GM21737 (cell line): ENCODE results near the gene CKAP4.

ENCODE experiments used
- ATAC-seq: cut with Tn5 transposase; IDR thresholded peaks from one replicate; pipeline ENCODE4 v1.9.1; 2021; ENCODE audit warnings: mild to moderate bottlenecking, moderate library complexity; ENCODE audit not compliant: unreplicated experiment

Gene CKAP4

DNA sequence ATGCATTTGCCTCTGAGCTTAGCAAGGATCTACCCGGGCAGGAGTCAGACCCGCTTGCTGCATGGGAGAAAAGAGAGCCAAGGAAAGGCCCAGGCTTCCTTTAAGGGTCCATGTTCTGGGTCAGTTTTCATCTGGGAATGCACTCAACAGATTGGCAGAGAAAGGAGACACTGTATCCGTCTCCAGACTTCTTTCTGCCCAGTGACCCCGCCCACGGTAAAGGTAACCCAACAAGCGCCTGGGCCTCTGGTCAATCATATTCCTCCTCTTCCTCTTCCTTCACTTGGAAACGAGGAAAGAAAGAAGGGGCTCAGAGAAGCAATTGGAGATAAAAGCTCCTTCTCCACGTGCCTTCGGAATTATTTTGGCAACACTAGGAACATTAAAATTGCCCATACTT is 27.6 kb upstream of the CKAP4 start:
- no peak for ATAC-seq

- ATAC-seq, result no peak
Observed at GRCh38 chr12:106274575-106275121, 26.8 kb upstream of the CKAP4 start.

DNA sequence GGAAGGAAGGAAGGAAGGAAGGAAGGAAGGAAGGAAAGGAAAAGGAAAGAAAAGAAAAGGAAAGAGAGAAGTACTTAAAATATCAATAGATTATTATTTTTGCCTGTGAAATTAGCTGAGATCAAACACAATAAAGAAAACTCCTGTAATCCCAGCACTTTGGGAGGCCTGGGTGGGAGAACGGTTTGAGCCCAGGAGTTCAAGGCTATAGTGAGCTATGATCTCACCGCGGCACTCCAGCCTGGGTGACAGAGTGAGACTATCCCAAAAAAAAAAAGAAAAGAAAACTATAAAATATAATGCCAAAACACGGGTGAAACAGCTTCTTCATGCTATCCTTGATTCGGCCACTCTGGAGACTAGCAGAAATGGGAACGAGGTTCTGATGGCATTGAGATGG is 26.2 kb upstream of the CKAP4 start:
- ATAC-seq, result no peak

DNA sequence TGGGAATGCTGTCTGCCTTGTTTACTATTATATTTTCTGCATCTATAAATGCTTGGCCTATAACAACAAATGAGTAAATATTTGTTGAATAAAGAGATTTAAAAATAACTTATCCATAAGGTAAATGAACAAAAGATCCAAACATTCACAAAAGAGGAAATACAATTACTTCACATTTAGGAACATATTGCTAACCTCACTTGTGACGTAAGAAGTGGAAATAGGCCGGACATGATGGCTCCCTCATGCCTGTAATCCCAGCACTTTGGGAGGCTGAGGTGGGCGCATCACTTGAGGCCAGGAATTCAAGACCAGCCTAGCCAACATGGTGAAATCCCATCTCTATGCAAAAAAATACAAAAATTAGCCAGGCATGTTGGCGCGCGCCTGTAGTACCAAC is 25.7 kb upstream of the CKAP4 start:
- no peak for ATAC-seq

GRCh38 chr12:106271575-106272505 is 24.0 kb upstream of the CKAP4 start:
- no peak for ATAC-seq

- ATAC-seq, result no peak
Observed at GRCh38 chr12:106269150-106269771, 21.4 kb upstream of the CKAP4 start.

DNA sequence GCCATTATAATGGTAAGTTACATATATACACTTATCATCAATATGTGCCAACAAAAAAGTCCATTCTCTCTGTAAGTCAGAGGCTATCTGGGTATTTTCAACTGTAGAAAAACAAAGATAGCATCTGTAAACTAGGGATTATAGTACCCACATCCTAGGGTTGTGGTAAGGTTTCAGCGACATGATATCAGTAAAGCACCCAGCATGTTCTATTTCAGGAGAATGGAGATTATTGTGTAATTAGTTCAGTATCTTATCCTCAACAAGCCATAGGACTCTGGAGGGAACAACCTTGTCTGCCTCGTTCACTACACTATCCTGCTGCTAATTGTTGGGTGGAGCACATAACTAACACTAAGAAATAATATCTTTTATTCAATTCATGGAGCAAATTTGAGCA is 19.7 kb upstream of the CKAP4 start:
- no peak for ATAC-seq

DNA sequence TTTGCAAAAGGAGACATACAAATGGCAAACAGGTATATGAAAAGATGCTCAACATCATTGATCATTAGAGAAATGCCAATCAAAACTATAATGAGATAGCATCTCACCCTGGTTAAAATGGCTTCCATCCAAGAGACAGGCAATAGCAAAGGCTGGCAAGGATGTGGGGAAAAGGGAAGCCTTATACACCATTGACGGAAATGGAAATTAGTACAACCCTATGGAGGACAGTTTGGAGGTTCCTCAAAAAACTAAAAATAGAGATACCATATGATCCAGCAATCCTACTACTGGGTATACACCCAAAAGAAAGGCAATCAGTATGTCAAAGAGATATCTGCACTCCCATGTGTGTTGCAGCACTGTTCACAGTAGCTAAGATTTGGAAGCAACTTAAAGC is 17.3 kb upstream of the CKAP4 start:
- ATAC-seq, result no peak

DNA sequence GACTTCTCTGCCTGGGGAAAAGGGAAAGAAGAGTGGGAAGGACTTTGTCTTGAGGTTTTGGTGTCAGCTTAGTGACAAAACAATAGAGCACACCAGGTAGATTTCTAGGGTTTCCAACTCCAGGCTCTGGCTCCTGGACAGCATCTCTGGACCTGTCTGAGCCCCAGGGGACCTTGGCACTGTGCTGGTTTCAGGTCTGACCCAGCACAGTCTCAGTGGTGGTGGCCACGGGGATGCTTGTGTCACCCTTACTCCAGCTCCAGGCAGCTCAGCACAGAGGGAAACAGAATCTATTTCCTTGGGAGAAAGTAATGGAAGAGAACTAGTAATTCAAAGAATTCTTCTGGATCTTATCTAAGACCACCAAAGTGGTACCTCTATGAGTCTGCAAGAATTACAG is 11.1 kb upstream of the CKAP4 start:
- no peak for ATAC-seq

- ATAC-seq, result no peak
Observed at GRCh38 chr12:106258226-106258625, 10.4 kb upstream of the CKAP4 start.

DNA sequence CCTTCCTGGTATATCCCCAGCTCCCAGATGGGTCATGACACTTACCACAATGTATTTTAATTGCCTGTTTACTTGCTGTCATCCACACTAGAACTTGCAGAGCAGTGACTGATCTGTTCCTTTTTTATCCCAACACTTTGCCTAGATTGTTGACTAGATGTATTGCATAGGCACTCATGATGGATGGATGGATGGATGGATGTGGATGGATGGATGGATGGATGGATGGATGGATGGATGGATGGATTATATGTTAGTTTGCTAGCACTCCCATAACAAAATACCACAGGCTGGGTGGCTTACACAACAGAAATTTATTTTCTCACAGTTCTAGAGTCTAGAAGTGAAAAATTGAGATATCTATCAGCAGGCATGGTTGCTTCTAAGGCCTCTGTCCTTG is 8.7 kb upstream of the CKAP4 start:
- no peak for ATAC-seq

DNA sequence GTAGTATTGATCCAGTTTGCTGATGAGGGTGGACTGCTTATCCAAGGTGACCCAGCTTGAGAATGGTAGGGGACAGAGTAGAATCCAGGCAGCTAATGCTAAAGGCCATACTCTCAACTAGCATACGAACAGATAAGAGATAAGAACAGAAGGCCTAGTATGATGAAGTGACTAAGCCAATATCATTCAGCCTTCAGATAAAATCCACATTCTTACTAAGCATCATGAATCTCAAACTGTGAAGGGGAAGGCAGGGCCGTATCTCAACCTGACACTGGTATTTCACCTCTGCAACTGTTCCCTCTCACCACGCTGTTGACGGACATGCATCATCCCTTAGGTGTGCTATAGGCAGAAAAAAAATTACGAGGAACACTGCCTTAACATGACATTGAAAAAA is 8.1 kb upstream of the CKAP4 start:
- ATAC-seq, result no peak

DNA sequence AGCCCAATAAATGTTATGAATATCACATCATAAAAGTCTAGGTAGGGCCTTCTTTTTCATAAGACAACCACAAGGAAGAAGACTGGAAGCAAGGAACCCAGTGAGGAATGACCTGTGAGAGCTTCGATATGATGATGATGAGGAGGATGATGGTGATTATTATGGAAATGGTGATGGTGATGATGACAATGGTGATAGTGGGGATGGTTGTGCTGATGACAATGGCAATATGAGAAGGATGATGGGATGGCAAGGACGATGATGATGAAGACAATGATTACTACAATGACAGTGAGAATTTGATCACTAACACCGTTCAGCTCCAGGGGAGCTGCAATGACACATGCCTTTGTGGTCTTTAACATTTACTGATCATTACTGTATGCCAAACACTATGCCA is 7.7 kb upstream of the CKAP4 start:
- no peak for ATAC-seq

GRCh38 chr12:106254724-106255123 is 6.9 kb upstream of the CKAP4 start:
- ATAC-seq, result no peak

GRCh38 chr12:106251631-106252455 is 4.0 kb upstream of the CKAP4 start:
- no peak for ATAC-seq

DNA sequence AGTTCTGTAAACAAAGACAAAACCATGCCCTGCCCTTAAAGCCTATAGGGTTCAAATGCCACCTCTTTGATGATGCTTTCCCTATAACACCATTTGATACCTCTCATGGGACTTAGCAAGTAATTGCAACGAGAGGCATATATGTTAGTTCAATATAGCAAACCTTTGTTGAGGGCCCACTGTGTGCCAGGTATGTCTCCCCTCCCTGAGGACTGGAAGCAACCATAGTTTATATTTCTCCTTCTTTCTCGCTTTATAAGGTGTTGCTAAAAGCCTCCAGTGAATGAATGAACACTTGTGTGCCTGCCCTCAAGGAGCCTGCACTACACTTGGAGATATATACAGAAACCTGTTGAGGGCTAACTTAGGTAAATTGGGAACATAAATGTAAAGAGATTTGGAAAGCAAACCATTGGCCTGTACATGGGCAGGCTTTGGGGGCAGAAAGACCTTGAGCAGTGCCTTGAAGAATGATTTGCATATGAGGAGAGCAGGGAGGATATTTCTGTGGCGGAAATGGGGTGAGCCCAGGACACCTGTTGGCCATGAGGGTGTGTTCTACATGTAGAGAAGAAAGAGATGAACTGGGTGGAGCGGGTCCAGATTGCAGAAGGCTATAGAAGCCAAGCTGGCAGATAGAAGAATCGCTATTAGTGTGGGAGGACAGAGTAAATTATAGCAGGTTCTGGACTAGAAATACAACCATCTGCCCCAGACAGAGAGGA is 1.8 kb upstream of the CKAP4 start:
- peak; percentile 56 for ATAC-seq

DNA sequence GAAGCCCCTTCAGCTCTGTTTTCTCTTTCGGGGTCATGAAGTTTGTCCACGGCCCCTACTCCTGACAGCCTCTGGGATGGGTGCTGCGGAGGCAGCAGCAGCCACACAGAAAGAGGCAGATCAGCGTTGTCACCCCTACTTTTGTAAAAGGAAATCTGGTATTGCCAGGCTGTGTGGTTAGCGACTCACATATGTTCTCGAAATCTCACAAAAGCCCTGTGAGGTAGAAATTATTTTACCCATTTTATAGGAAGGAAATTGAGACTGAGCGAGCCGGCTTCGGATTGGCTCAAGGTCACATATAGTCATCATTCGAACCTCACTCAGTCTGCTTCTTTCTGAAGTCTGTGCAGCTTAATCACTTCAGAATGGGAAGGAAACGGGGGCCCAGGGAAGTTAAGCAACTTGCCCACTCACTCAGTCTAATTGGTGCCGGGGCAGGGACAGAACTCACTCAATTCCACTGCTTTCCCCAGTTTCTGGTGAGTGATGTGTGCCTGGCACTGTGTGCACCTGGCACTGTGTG is 1.1 kb upstream of the CKAP4 start:
- ATAC-seq, result no peak

DNA sequence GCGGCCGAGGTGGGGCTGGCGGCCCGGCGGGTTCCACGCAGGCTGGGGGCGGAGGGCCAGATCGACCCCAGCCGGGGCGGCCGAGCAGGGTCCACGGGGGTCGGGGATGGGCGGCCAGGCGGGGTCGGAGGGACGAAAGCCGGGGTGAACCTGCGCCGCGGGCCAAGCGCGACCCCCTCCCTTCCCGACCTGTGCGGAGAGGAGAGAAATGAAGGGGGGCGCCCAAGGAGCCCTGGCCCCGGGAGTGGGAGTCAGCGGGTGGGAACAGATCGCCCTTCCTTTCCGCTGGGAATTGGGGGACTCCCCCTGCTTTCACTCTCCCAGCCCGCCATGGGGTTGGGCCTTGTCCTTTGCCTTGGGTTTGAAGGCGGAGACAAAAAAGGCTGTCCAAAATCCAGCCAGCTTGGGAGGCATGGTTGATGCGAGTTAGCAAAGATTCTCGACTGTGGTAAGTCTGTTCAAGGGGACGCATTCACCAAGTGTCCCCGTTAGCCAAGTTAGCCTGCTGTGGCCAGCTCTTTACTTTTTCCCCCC is 559 bp upstream of the CKAP4 start:
- peak; percentile 15 for ATAC-seq

GRCh38 chr12:106246891-106247673 is 738 bp downstream of the CKAP4 start:
- peak; percentile 32 for ATAC-seq
